Measurements from ENCODE around the gene RAB31.
"Not testable (repeated sequence)": the region's sequence is repeated elsewhere in the genome, so short reads cannot be mapped to it uniquely, and the experiment has no call there.

GRCh38 chr18:9768071-9768691, 60.1 kb downstream of the RAB31 start:
- not testable (repeated sequence) for TF ChIP-seq CTCF (IDR thresholded peaks at IDR 0.05 in 8 of 11, conservative IDR thresholded peaks at IDR 0.05 in 3 of 11); POLR2A (IDR thresholded peaks at IDR 0.05)
